OCI-LY3 (cell line): ENCODE measurements around the gene PCDHGC5.

Source experiments
- H2AFZ ChIP-seq: fragments of 200-600, 300-600 bp; shearing (Covaris generic); 2 replicates; pipeline ENCODE4 v1.6.0; 2014; ENCODE audit warnings: antibody characterized with exemption, low read depth, low read length
- H3K27ac ChIP-seq: fragments of 200-600, 300-600 bp; sonication (generic); 2 replicates; pipeline ENCODE4 v1.5.1; 2014; ENCODE audit warnings: mild to moderate bottlenecking, low read length, moderate library complexity, mixed read lengths
- H3K27me3 ChIP-seq: fragments of 200-600, 300-600 bp; sonication (generic); 2 replicates; pipeline ENCODE4 v1.6.1; 2014; ENCODE audit warnings: low read depth, low read length, mixed read lengths
- H3K36me3 ChIP-seq: fragments of 200-600, 300-600 bp; sonication (generic); replicated peaks from 2 replicates; pipeline ENCODE3; 2014; ENCODE audit warnings: low read depth, low read length, mixed read lengths
- H3K4me1 ChIP-seq: fragments of 300-600, 200-600 bp; sonication (generic); 2 replicates; pipeline ENCODE4 v1.6.1; 2014; ENCODE audit warnings: low read length, mixed read lengths
- H3K4me2 ChIP-seq: fragments of 200-600, 300-600 bp; sonication (generic); 2 replicates; pipeline ENCODE4 v1.6.1; 2014; ENCODE audit warnings: low read length, mixed read lengths
- H3K4me3 ChIP-seq: fragments of 300-600, 200-600 bp; sonication (generic); 2 replicates; pipeline ENCODE4 v1.5.1; 2014; ENCODE audit warnings: antibody characterized with exemption, mild to moderate bottlenecking, low read length, moderate library complexity
- H3K79me2 ChIP-seq: fragments of 300-600, 200-600 bp; shearing (Covaris generic); 2 replicates; pipeline ENCODE4 v1.6.1; 2014; ENCODE audit warnings: mild to moderate bottlenecking, low read length, mixed read lengths
- H3K9ac ChIP-seq: fragments of 300-600, 200-600 bp; shearing (Covaris generic); 2 replicates; pipeline ENCODE4 v1.6.0; 2014; ENCODE audit warnings: mild to moderate bottlenecking, low read length, moderate library complexity
- H3K9me3 ChIP-seq: fragments of 200-600, 300-600 bp; shearing (Covaris generic); 2 replicates; pipeline ENCODE4 v1.6.1; 2014; ENCODE audit warnings: low read length, mixed read lengths; ENCODE audit not compliant: insufficient read depth
- H4K20me1 ChIP-seq: fragments of 200-600, 300-600 bp; sonication (generic); 2 replicates; pipeline ENCODE4 v1.6.1; 2016; ENCODE audit warnings: low read length, mixed read lengths; ENCODE audit not compliant: insufficient read depth
- CTCF ChIP-seq: fragments of 200-600, 300-600 bp; sonication (generic); IDR thresholded peaks from 2 replicates; pipeline ENCODE4 v1.5.1; 2014; ENCODE audit warnings: antibody characterized with exemption, low read length, low read depth
- EZH2phosphoT487 ChIP-seq: fragments of 200-600 bp; shearing (Covaris generic); IDR thresholded peaks from 2 replicates; pipeline ENCODE4 v1.6.1; 2018; ENCODE audit warnings: antibody characterized with exemption, mixed run types, low read depth

The PCDHGC5 gene

GRCh38 chr5:141516672-141517025 lies 27.8 kb downstream of the PCDHGC5 start:
- peaks cover 24% of the 10 kb centered on the region for H3K4me1 ChIP-seq
- H3K9me3 ChIP-seq, result no peaks in the 10 kb centered on the region
- TF ChIP-seq CTCF, result no peak
- no peak for TF ChIP-seq EZH2phosphoT487
- no peak overlapping the region for H2AFZ ChIP-seq
- H3K27me3 ChIP-seq, result no peaks in the 10 kb centered on the region
- H3K36me3 ChIP-seq, result peaks cover 2% of the 10 kb centered on the region
- H3K4me2 ChIP-seq, result no peak overlapping the region
- no peaks in the 10 kb centered on the region for H3K79me2 ChIP-seq
- no peak overlapping the region for H3K4me3 ChIP-seq
- H3K9ac ChIP-seq, result no peak overlapping the region
- H3K27ac ChIP-seq, result no peak overlapping the region
- no peaks in the 10 kb centered on the region for H4K20me1 ChIP-seq

- no peak overlapping the region for H3K4me2 ChIP-seq
- no peak overlapping the region for H3K27ac ChIP-seq
- peaks cover 17% of the 10 kb centered on the region for H3K4me1 ChIP-seq
- H2AFZ ChIP-seq, result no peak overlapping the region
- H4K20me1 ChIP-seq, result no peaks in the 10 kb centered on the region
- no peak overlapping the region for H3K4me3 ChIP-seq
- no peaks in the 10 kb centered on the region for H3K9me3 ChIP-seq
- no peaks in the 10 kb centered on the region for H3K79me2 ChIP-seq
- TF ChIP-seq CTCF, result no peak
- TF ChIP-seq EZH2phosphoT487, result no peak
- no peaks in the 10 kb centered on the region for H3K27me3 ChIP-seq
- peaks cover 2% of the 10 kb centered on the region for H3K36me3 ChIP-seq
- H3K9ac ChIP-seq, result no peak overlapping the region
Measured at GRCh38 chr5:141517312-141517711, 28.4 kb downstream of the PCDHGC5 start.

GRCh38 chr5:141517880-141518617 lies 29.2 kb downstream of the PCDHGC5 start:
- Histone ChIP-seq H3K4me1 (peaks cover 15% of the 10 kb centered on the region), H3K4me3 (no peak overlapping the region), H3K36me3 (peaks cover 2% of the 10 kb centered on the region), H4K20me1 (no peaks in the 10 kb centered on the region), H3K4me2 (no peak overlapping the region), H3K79me2 (no peaks in the 10 kb centered on the region), H3K27me3 (no peaks in the 10 kb centered on the region), H3K27ac (no peak overlapping the region), H3K9ac (no peak overlapping the region), H2AFZ (no peak overlapping the region), H3K9me3 (no peaks in the 10 kb centered on the region)
- TF ChIP-seq EZH2phosphoT487 (no peak), CTCF (no peak)

GRCh38 chr5:141518618-141519015 lies 29.7 kb downstream of the PCDHGC5 start:
- Histone ChIP-seq H3K4me1 (peaks cover 10% of the 10 kb centered on the region), H3K79me2 (no peaks in the 10 kb centered on the region), H3K36me3 (peaks cover 2% of the 10 kb centered on the region), H3K9me3 (no peaks in the 10 kb centered on the region), H3K4me2 (no peak overlapping the region), H2AFZ (no peak overlapping the region), H3K9ac (no peak overlapping the region), H4K20me1 (no peaks in the 10 kb centered on the region), H3K4me3 (no peak overlapping the region), H3K27me3 (no peaks in the 10 kb centered on the region), H3K27ac (no peak overlapping the region)
- TF ChIP-seq CTCF, result no peak
- TF ChIP-seq EZH2phosphoT487, result no peak
